D721Med (cell line): Measurements from ENCODE around the gene ZNF485.

ENCODE experiments used
- DNase-seq: peaks from one replicate; pipeline ENCODE4 v3.0.0; 2011; ENCODE audit warnings: low spot score; ENCODE audit not compliant: insufficient read length
- FAIRE-seq: peaks from 2 replicates; lab custom pipeline; 2011; peaks lifted over from hg19 to GRCh38; lab: Jason Lieb, UNC
- TF ChIP-seq, protein P1 (sequence below): IDR thresholded peaks from 2 replicates; pipeline ENCODE4 v1.5.1; 2012; ENCODE audit warnings: mild to moderate bottlenecking, control low read depth; ENCODE audit not compliant: insufficient read depth; ENCODE audit errors: missing control alignments

ZNF485 gene

DNA sequence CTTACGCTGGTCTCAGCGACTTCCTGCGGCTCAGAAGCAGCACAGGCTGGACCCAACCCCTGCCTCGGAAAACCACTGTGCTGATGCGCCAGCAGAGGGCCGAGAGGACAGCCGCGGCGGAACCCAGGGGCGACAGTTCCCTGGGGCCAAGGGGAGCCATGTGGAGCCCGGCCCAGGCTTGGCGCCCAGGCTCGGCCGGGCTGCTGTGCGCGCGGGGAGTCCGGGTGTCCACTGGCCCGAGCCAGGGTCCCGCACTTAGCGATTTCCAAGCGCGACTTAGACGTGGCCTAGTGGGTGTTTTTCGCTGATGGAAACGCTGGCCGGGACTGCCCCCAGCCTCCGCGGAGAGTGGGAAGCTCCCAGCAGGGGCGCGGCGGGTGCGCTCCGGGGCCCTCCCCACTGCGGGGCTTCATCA is 61.1 kb downstream of the ZNF485 start:
- FAIRE-seq (no peak), DNase-seq (no peak)
- TF ChIP-seq, protein P1, sequence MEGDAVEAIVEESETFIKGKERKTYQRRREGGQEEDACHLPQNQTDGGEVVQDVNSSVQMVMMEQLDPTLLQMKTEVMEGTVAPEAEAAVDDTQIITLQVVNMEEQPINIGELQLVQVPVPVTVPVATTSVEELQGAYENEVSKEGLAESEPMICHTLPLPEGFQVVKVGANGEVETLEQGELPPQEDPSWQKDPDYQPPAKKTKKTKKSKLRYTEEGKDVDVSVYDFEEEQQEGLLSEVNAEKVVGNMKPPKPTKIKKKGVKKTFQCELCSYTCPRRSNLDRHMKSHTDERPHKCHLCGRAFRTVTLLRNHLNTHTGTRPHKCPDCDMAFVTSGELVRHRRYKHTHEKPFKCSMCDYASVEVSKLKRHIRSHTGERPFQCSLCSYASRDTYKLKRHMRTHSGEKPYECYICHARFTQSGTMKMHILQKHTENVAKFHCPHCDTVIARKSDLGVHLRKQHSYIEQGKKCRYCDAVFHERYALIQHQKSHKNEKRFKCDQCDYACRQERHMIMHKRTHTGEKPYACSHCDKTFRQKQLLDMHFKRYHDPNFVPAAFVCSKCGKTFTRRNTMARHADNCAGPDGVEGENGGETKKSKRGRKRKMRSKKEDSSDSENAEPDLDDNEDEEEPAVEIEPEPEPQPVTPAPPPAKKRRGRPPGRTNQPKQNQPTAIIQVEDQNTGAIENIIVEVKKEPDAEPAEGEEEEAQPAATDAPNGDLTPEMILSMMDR: no peak
